IMR-90 (cell line): ENCODE data around the gene TMEM184C.

Source experiments
- BHLHE40 ChIP-seq: fragments of 150-350 bp; IDR thresholded peaks from 2 replicates; pipeline ENCODE4 v1.6.1; 2016; ENCODE audit warnings: mild to moderate bottlenecking, low read depth, low read length
- CEBPB ChIP-seq: IDR thresholded peaks from 2 replicates; pipeline ENCODE4 v1.6.1; 2012; ENCODE audit warnings: low read depth, low read length, improper control_type of control experiment
- FOS ChIP-seq: fragments of 150-350 bp; IDR thresholded peaks from 2 replicates; pipeline ENCODE4 v1.6.1; 2016; ENCODE audit warnings: low read depth, low read length
- MAZ ChIP-seq: IDR thresholded peaks from 2 replicates; pipeline ENCODE4 v1.6.1; 2012; ENCODE audit warnings: low read depth, mild to moderate bottlenecking, low read length, improper control_type of control experiment, moderate library complexity, borderline replicate concordance
- MXI1 ChIP-seq: IDR thresholded peaks from 2 replicates; pipeline ENCODE4 v1.6.1; 2012; ENCODE audit warnings: low read depth, mild to moderate bottlenecking, low read length, moderate library complexity, borderline replicate concordance
- POLR2A ChIP-seq: IDR thresholded peaks from 2 replicates; pipeline ENCODE4 v1.6.1; 2012; ENCODE audit warnings: mild to moderate bottlenecking, low read depth, low read length
- RAD21 ChIP-seq: IDR thresholded peaks from 2 replicates; pipeline ENCODE4 v1.6.1; 2012; ENCODE audit warnings: low read length, improper control_type of control experiment
- RCOR1 ChIP-seq: IDR thresholded peaks from 2 replicates; pipeline ENCODE4 v1.6.1; 2012; ENCODE audit warnings: mild to moderate bottlenecking, low read length, improper control_type of control experiment; ENCODE audit not compliant: insufficient replicate concordance
- RFX5 ChIP-seq: IDR thresholded peaks from 2 replicates; pipeline ENCODE4 v1.8.0; 2012; ENCODE audit warnings: low read depth, mild to moderate bottlenecking, low read length, moderate library complexity
- TF ChIP-seq, protein P1 (sequence below): conservative IDR thresholded peaks from 2 replicates; pipeline ENCODE4 v1.5.1; 2012; ENCODE audit warnings: mild to moderate bottlenecking, low read depth, low read length, improper control_type of control experiment
- TF ChIP-seq, protein P2 (sequence below): fragments of 150-350 bp; IDR thresholded peaks from 2 replicates; pipeline ENCODE4 v1.6.1; 2017; ENCODE audit warnings: mild to moderate bottlenecking, antibody characterized with exemption, low read length, low read depth
- TF ChIP-seq, protein P3 (sequence below): fragments of 150-350 bp; IDR thresholded peaks from 2 replicates; pipeline ENCODE4 v1.6.1; 2016; ENCODE audit warnings: low read depth, mild to moderate bottlenecking, low read length, moderate library complexity, borderline replicate concordance

DNA sequence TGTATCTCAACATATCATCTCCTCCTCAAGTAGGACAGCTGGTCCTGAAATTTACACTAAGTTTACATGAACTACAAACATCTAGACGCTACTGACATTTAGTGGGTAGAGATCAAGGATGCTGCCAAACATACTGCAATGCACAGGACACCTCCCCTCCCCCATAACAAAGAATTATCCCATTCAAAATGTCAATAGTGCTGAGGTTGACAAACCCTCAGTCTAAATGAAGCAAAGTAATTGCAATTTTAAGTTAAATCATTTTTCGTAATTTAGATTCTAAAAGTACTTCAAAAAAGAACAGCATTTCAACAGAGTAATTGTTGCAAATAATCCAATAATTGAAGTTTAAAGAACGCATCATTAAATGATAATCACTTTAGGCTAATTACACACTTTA, 65.6 kb downstream of the TMEM184C start:
- TF ChIP-seq, protein P1, sequence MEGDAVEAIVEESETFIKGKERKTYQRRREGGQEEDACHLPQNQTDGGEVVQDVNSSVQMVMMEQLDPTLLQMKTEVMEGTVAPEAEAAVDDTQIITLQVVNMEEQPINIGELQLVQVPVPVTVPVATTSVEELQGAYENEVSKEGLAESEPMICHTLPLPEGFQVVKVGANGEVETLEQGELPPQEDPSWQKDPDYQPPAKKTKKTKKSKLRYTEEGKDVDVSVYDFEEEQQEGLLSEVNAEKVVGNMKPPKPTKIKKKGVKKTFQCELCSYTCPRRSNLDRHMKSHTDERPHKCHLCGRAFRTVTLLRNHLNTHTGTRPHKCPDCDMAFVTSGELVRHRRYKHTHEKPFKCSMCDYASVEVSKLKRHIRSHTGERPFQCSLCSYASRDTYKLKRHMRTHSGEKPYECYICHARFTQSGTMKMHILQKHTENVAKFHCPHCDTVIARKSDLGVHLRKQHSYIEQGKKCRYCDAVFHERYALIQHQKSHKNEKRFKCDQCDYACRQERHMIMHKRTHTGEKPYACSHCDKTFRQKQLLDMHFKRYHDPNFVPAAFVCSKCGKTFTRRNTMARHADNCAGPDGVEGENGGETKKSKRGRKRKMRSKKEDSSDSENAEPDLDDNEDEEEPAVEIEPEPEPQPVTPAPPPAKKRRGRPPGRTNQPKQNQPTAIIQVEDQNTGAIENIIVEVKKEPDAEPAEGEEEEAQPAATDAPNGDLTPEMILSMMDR = no peak
- TF ChIP-seq POLR2A (no peak), FOS (no peak), RCOR1 (no peak), CEBPB (no peak), RAD21 (no peak), BHLHE40 (no peak), RFX5 (no peak), MAZ (no peak), MXI1 (no peak)
- TF ChIP-seq, protein P2, sequence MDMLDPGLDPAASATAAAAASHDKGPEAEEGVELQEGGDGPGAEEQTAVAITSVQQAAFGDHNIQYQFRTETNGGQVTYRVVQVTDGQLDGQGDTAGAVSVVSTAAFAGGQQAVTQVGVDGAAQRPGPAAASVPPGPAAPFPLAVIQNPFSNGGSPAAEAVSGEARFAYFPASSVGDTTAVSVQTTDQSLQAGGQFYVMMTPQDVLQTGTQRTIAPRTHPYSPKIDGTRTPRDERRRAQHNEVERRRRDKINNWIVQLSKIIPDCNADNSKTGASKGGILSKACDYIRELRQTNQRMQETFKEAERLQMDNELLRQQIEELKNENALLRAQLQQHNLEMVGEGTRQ = no peak
- TF ChIP-seq, protein P3, sequence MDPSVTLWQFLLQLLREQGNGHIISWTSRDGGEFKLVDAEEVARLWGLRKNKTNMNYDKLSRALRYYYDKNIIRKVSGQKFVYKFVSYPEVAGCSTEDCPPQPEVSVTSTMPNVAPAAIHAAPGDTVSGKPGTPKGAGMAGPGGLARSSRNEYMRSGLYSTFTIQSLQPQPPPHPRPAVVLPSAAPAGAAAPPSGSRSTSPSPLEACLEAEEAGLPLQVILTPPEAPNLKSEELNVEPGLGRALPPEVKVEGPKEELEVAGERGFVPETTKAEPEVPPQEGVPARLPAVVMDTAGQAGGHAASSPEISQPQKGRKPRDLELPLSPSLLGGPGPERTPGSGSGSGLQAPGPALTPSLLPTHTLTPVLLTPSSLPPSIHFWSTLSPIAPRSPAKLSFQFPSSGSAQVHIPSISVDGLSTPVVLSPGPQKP = no peak
